Measurements from ENCODE around the gene FAM13B. TPM values are rescaled to one million over a fixed set of nuclear protein-coding genes. Genes with fewer than 3 reads are reported as not detected.
"Not testable (repeated sequence)": the region's sequence is repeated elsewhere in the genome, so short reads cannot be mapped to it uniquely, and the experiment has no call there.

The FAM13B gene
- total RNA-seq, 4 donors from 2014 or later = 18.7 to 46.7 (median 23.0) TPM

DNA sequence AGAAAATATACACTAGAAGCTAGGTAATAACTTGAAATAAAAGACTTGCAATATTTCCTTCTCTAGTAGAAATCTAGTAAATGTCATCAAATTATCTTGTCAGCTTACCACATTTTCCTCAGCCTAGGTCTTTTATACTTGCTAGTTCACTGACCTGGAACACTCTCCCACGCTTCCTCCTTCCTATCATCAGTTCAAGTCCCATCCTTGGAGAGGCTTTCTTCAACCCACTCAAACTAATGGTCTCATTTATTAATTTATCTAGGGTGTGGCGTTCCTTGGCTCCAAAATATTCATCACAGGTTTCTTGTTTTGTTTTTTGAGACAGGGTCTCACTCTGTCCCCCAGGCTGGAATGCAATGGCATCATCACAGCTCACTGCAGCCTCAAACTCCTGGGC lies 2.9 kb downstream of the FAM13B start:
- in situ Hi-C loops (cut with MboI; ENCODE audit: low pct_ligation_motif_present in 1 of 4, low pct_unique_long_range_greater_than_20kb in 1 of 4, low sequenced_read_pairs in 3 of 4) = no loop called here

GRCh38 chr5:138029501-138029900 lies 3.4 kb downstream of the FAM13B start:
- H3K4me3 ChIP-seq = no peak overlapping the region
- in situ Hi-C loops (cut with MboI; ENCODE audit: low pct_ligation_motif_present in 1 of 4, low pct_unique_long_range_greater_than_20kb in 1 of 4, low sequenced_read_pairs in 3 of 4) (no loop called here), intact Hi-C loops (cut with DNase I; ENCODE audit: low total_unique reads) (no loop called here)
- WGBS, 2 donors (ENCODE audit: low coverage in 1 of 2) = 54 to 67% methylated on average over 2 of the region's 2 CpGs
- DNase-seq = no peak
- H3K27me3 ChIP-seq = no peaks in the 10 kb centered on the region
- peaks cover 0 to 62% (median 28%) of the 10 kb centered on the region in 4 donors for H3K4me1 ChIP-seq
- no peak overlapping the region for H3K27ac ChIP-seq
- H3K36me3 ChIP-seq = no peaks in the 10 kb centered on the region
- H3K9me3 ChIP-seq = no peaks in the 10 kb centered on the region
- TF ChIP-seq, protein P1, sequence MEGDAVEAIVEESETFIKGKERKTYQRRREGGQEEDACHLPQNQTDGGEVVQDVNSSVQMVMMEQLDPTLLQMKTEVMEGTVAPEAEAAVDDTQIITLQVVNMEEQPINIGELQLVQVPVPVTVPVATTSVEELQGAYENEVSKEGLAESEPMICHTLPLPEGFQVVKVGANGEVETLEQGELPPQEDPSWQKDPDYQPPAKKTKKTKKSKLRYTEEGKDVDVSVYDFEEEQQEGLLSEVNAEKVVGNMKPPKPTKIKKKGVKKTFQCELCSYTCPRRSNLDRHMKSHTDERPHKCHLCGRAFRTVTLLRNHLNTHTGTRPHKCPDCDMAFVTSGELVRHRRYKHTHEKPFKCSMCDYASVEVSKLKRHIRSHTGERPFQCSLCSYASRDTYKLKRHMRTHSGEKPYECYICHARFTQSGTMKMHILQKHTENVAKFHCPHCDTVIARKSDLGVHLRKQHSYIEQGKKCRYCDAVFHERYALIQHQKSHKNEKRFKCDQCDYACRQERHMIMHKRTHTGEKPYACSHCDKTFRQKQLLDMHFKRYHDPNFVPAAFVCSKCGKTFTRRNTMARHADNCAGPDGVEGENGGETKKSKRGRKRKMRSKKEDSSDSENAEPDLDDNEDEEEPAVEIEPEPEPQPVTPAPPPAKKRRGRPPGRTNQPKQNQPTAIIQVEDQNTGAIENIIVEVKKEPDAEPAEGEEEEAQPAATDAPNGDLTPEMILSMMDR (IDR thresholded peaks at IDR 0.05) = no peak
- TF ChIP-seq POLR2AphosphoS5 (IDR thresholded peaks at IDR 0.05) (no peak), EP300 (IDR thresholded peaks at IDR 0.05; ENCODE audit: low read depth) (no peak), POLR2A (IDR thresholded peaks at IDR 0.05) (no peak)

More for the DNA sequence above, 2.9 kb downstream of the FAM13B start:
- 69 to 100% methylated on average over 1 to 2 of the region's 2 CpGs for WGBS, 2 donors (ENCODE audit: low coverage in 1 of 2)
- intact Hi-C loops (cut with DNase I; ENCODE audit: low total_unique reads) = no loop called here
- DNase-seq = no peak
- Histone ChIP-seq H3K4me1 (peaks cover 0 to 57% (median 26%) of the 10 kb centered on the region in 4 donors), H3K9me3 (no peaks in the 10 kb centered on the region), H3K27me3 (no peaks in the 10 kb centered on the region), H3K36me3 (no peaks in the 10 kb centered on the region), H3K4me3 (no peak overlapping the region), H3K27ac (no peak overlapping the region)
- TF ChIP-seq, protein P1 (IDR thresholded peaks at IDR 0.05) = no peak
- TF ChIP-seq POLR2A (IDR thresholded peaks at IDR 0.05) = no peak
- no peak for TF ChIP-seq EP300 (IDR thresholded peaks at IDR 0.05; ENCODE audit: low read depth)
- no peak for TF ChIP-seq POLR2AphosphoS5 (IDR thresholded peaks at IDR 0.05)

DNA sequence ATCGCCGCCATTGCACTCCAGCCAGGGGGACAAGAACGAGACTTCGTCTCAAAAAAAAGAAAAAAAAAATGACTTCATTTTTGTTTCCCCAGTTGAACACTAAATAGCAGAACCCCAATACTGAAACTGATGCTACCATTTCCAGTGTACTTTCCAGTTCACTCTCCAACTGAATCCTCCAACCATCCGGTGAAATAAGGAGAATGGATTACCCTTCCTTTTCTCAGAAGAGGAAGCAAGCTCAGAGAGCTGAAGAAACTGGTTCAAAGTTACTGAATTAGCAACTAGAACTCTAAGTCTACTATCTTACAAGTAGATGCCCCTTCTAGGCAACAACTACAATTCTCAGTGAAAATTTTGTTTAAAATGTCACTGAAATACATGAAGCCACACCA lies 3.9 kb downstream of the FAM13B start:
- H3K27ac ChIP-seq = no peak overlapping the region
- WGBS, 2 donors (ENCODE audit: low coverage in 1 of 2) = 81 to 90% methylated on average over 4 to 5 of the region's 5 CpGs
- H3K4me3 ChIP-seq = no peak overlapping the region
- no peaks in the 10 kb centered on the region for H3K9me3 ChIP-seq
- TF ChIP-seq POLR2A (IDR thresholded peaks at IDR 0.05) (no peak), POLR2AphosphoS5 (IDR thresholded peaks at IDR 0.05) (no peak), EP300 (IDR thresholded peaks at IDR 0.05; ENCODE audit: low read depth) (no peak)
- TF ChIP-seq, protein P1 (IDR thresholded peaks at IDR 0.05) = no peak
- in situ Hi-C loops (cut with MboI; ENCODE audit: low pct_ligation_motif_present in 1 of 4, low pct_unique_long_range_greater_than_20kb in 1 of 4, low sequenced_read_pairs in 3 of 4) (no loop called here), intact Hi-C loops (cut with DNase I; ENCODE audit: low total_unique reads) (no loop called here)
- peaks cover 0 to 66% (median 32%) of the 10 kb centered on the region in 4 donors for H3K4me1 ChIP-seq
- no peaks in the 10 kb centered on the region for H3K36me3 ChIP-seq
- no peaks in the 10 kb centered on the region for H3K27me3 ChIP-seq
- DNase-seq = no peak

DNA sequence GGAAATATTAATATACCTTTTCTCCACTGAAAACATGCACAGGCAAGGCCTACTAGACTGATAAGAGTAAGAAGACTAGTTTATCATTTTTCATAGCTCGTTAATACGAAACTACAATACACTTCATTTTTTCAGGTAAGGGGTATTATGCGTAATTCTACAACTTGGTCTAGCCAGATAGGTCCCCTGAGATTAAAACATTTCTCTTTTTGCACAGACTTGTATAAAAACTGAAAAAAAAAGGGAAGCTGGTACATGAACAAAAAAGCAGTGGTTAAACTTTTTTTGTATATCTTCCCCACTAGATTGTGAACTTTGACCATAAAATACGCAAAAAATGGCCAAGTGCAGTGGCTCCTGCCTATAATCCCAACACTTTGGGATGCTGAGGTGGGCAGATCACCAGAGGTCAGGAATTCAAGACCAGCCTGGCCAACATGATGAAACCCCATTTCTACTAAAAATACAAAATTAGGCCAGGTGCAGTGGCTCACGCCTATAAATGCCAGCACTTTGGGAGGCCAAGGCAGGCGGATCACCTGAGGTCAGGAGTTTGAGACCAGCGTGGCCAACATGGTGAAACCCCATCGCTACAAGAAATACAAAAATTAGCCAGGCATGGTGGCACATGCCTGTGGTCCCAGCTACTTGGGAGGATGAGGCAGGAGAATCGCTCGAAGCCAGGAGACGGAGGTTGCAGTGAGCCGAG lies 4.5 kb downstream of the FAM13B start:
- intact Hi-C loops (cut with DNase I; ENCODE audit: low total_unique reads); H3K27me3 ChIP-seq; H3K36me3 ChIP-seq; in situ Hi-C loops (cut with MboI; ENCODE audit: low pct_ligation_motif_present in 1 of 4, low pct_unique_long_range_greater_than_20kb in 1 of 4, low sequenced_read_pairs in 3 of 4); H3K27ac ChIP-seq; DNase-seq; H3K9me3 ChIP-seq; H3K4me3 ChIP-seq: not testable (repeated sequence)
- peaks cover 0 to 66% (median 33%) of the 10 kb centered on the region in 4 donors for H3K4me1 ChIP-seq
- WGBS, 2 donors (ENCODE audit: low coverage in 1 of 2) = 81 to 92% methylated on average over 8 to 12 of the region's 12 CpGs

DNA sequence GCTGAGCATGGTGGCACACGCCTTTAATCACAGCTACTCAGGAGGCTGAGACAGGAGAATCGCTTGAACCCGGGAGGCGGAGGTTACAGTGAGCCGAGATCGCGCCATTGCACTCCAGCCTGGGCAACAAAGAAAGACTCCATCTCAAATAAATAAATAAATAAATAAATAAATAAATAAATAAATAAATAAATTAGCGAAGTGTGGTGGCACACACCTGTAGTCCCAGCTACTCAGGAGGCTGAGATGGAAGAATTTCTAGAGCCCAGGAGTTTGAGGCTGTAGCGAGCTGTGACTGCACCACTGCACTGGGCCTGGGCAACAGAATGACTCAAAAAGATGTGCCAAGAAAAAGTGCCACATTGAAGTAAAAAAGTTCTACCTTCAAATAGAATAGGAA lies 6.1 kb downstream of the FAM13B start:
- intact Hi-C loops (cut with DNase I; ENCODE audit: low total_unique reads); H3K27ac ChIP-seq; in situ Hi-C loops (cut with MboI; ENCODE audit: low pct_ligation_motif_present in 1 of 4, low pct_unique_long_range_greater_than_20kb in 1 of 4, low sequenced_read_pairs in 3 of 4); H3K9me3 ChIP-seq; H3K4me3 ChIP-seq; H3K27me3 ChIP-seq; H3K36me3 ChIP-seq; DNase-seq: not testable (repeated sequence)
- H3K4me1 ChIP-seq = peaks cover 0 to 70% (median 32%) of the 10 kb centered on the region in 4 donors
- WGBS, 2 donors (ENCODE audit: low coverage in 1 of 2) = 93 to 97% methylated on average over 2 to 9 of the region's 9 CpGs

Data from transverse colon (tissue), 4 donors.